Ovary (tissue), 3 donors: Measurements from ENCODE around the gene RFPL4AL1.

Experiments used
- EP300 ChIP-seq: sonication (generic); formaldehyde crosslinking; IDR thresholded peaks from one replicate; pipeline ENCODE4 v1.6.1; 2017; ENCODE audit warnings: antibody characterized with exemption
- POLR2A ChIP-seq: fragments of 450-650 bp; IDR thresholded peaks from one replicate; pipeline ENCODE4 v1.6.1; 2017; ENCODE audit warnings: antibody characterized with exemption, mild to moderate bottlenecking, moderate library complexity
- TF ChIP-seq, protein P1 (sequence below), 3 donors: fragments of 450-650 bp in 2 of 3; fragments of 200-600 bp in 1 of 3; IDR thresholded peaks; one replicate each; pipeline versions ENCODE4 v1.5.1 to v1.8.0; 2016 to 2022; ENCODE audit warnings: antibody characterized with exemption in 3 of 3, mild to moderate bottlenecking in 1 of 3
- donor health status: DM: no; HTN: no; CAD: no.

- TF ChIP-seq, protein P1, sequence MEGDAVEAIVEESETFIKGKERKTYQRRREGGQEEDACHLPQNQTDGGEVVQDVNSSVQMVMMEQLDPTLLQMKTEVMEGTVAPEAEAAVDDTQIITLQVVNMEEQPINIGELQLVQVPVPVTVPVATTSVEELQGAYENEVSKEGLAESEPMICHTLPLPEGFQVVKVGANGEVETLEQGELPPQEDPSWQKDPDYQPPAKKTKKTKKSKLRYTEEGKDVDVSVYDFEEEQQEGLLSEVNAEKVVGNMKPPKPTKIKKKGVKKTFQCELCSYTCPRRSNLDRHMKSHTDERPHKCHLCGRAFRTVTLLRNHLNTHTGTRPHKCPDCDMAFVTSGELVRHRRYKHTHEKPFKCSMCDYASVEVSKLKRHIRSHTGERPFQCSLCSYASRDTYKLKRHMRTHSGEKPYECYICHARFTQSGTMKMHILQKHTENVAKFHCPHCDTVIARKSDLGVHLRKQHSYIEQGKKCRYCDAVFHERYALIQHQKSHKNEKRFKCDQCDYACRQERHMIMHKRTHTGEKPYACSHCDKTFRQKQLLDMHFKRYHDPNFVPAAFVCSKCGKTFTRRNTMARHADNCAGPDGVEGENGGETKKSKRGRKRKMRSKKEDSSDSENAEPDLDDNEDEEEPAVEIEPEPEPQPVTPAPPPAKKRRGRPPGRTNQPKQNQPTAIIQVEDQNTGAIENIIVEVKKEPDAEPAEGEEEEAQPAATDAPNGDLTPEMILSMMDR (IDR thresholded peaks at IDR 0.05) = no peak
- TF ChIP-seq POLR2A (no peak), EP300 (no peak)
These were observed 2.5 kb upstream of the RFPL4AL1 start for GRCh38 chr19:55766466-55766865.
